Neural crest cell (in vitro differentiated cells): ENCODE measurements around the gene PARVA. TPM values are rescaled to one million over a fixed set of nuclear protein-coding genes. Genes with fewer than 3 reads are reported as not detected.

Source experiments
- DNase-seq: peaks from one replicate; pipeline ENCODE4 v3.0.0; 2021; ENCODE audit warnings: low read depth, mixed read lengths, low spot score
- H3K27ac Mint-ChIP-seq: one replicate; pipeline ENCODE4 v1.8.0; 2021; ENCODE audit warnings: mild to moderate bottlenecking, mixed read lengths; ENCODE audit not compliant: unreplicated experiment
- H3K27me3 Mint-ChIP-seq: 2 replicates; pipeline ENCODE4 v1.8.0; 2021; ENCODE audit warnings: low read depth, mild to moderate bottlenecking, mixed read lengths
- H3K36me3 Mint-ChIP-seq: 2 replicates; pipeline ENCODE4 v1.8.0; 2021; ENCODE audit warnings: low read depth, mild to moderate bottlenecking, mixed read lengths
- H3K4me1 Mint-ChIP-seq: 2 replicates; pipeline ENCODE4 v1.8.0; 2021; ENCODE audit warnings: mixed read lengths
- H3K4me3 Mint-ChIP-seq: one replicate; pipeline ENCODE4 v1.8.0; 2021; ENCODE audit warnings: mild to moderate bottlenecking, mixed read lengths
- H3K9me3 Mint-ChIP-seq: 2 replicates; pipeline ENCODE4 v1.8.0; 2021; ENCODE audit warnings: mixed read lengths
- CTCF ChIP-seq: fragments of 200-600 bp; sonication (generic); conservative IDR thresholded peaks from 2 replicates; pipeline ENCODE4 v1.5.0; 2021; ENCODE audit warnings: antibody characterized with exemption, mild to moderate bottlenecking
- total RNA-seq: library from RNA; stranded (reverse); gene quantifications from 2 replicates; pipeline ENCODE4 v1.2.1, GENCODE V29; 2021

The PARVA gene
- total RNA-seq, 1 donor from 2014 or later, result 36.2 TPM

GRCh38 chr11:12381875-12382274 is 4.5 kb downstream of the PARVA start:
- DNase-seq, result no peak
- Mint-ChIP-seq H3K27me3 (no peaks in the 10 kb centered on the region), H3K4me3 (no peak overlapping the region)

GRCh38 chr11:12382451-12382850 is 5.1 kb downstream of the PARVA start:
- TF ChIP-seq CTCF, result no peak
- Mint-ChIP-seq H3K36me3 (peaks cover 20% of the 10 kb centered on the region), H3K4me3 (no peak overlapping the region), H3K9me3 (peaks cover 3% of the 10 kb centered on the region), H3K27ac (no peak overlapping the region), H3K27me3 (no peaks in the 10 kb centered on the region), H3K4me1 (peaks cover 57% of the 10 kb centered on the region)
- DNase-seq, result no peak

More at GRCh38 chr11:12381875-12382274, 4.5 kb downstream of the PARVA start:
- no peak overlapping the region for H3K27ac Mint-ChIP-seq
- H3K4me1 Mint-ChIP-seq, result peaks cover 55% of the 10 kb centered on the region
- no peak for TF ChIP-seq CTCF
- H3K36me3 Mint-ChIP-seq, result peaks cover 20% of the 10 kb centered on the region
- H3K9me3 Mint-ChIP-seq, result peaks cover 3% of the 10 kb centered on the region

- peaks cover 3% of the 10 kb centered on the region for H3K9me3 Mint-ChIP-seq
- H3K4me1 Mint-ChIP-seq, result peaks cover 36% of the 10 kb centered on the region
- H3K4me3 Mint-ChIP-seq, result no peak overlapping the region
- DNase-seq, result no peak
- no peak overlapping the region for H3K27ac Mint-ChIP-seq
- peaks cover 13% of the 10 kb centered on the region for H3K36me3 Mint-ChIP-seq
- TF ChIP-seq CTCF, result no peak
- no peaks in the 10 kb centered on the region for H3K27me3 Mint-ChIP-seq
These were observed 8.9 kb downstream of the PARVA start for GRCh38 chr11:12386309-12386708.

DNA sequence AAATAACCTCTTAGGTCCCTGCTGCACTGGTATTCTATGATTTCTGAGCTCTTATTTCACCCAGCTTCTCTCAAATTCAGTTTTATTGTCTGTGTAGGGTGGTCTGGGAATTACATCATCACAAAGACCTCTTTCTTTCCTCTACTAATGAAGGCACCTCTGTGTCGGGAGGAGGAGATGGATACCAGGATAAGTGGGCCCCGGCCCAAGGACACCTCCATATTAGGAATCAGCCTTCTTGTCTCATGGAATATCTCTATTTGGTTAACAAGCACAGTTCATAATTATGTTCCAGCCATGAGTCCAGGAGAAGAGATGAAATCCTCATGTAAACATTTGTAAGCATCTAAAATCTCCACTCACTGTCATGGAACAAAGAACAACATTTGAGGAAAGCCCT is 9.4 kb downstream of the PARVA start:
- peaks cover 3% of the 10 kb centered on the region for H3K9me3 Mint-ChIP-seq
- no peak for TF ChIP-seq CTCF
- no peaks in the 10 kb centered on the region for H3K27me3 Mint-ChIP-seq
- H3K4me1 Mint-ChIP-seq, result peaks cover 36% of the 10 kb centered on the region
- H3K36me3 Mint-ChIP-seq, result peaks cover 13% of the 10 kb centered on the region
- H3K27ac Mint-ChIP-seq, result no peak overlapping the region
- no peak overlapping the region for H3K4me3 Mint-ChIP-seq
- no peak for DNase-seq

- peaks cover 3% of the 10 kb centered on the region for H3K9me3 Mint-ChIP-seq
- H3K4me1 Mint-ChIP-seq, result peaks cover 34% of the 10 kb centered on the region
- peaks cover 11% of the 10 kb centered on the region for H3K36me3 Mint-ChIP-seq
- DNase-seq, result no peak
- no peak for TF ChIP-seq CTCF
- no peaks in the 10 kb centered on the region for H3K27me3 Mint-ChIP-seq
- no peak overlapping the region for H3K4me3 Mint-ChIP-seq
- H3K27ac Mint-ChIP-seq, result no peak overlapping the region
These were observed 10.8 kb downstream of the PARVA start for GRCh38 chr11:12388173-12388572.
